ENCODE measurements around the gene PDLIM1.
A peak's percentile ranks its signal among the peaks of the same experiment; 100 is the strongest.
"Not testable (repeated sequence)": the region's sequence is repeated elsewhere in the genome, so short reads cannot be mapped to it uniquely, and the experiment has no call there.

Gene PDLIM1

DNA sequence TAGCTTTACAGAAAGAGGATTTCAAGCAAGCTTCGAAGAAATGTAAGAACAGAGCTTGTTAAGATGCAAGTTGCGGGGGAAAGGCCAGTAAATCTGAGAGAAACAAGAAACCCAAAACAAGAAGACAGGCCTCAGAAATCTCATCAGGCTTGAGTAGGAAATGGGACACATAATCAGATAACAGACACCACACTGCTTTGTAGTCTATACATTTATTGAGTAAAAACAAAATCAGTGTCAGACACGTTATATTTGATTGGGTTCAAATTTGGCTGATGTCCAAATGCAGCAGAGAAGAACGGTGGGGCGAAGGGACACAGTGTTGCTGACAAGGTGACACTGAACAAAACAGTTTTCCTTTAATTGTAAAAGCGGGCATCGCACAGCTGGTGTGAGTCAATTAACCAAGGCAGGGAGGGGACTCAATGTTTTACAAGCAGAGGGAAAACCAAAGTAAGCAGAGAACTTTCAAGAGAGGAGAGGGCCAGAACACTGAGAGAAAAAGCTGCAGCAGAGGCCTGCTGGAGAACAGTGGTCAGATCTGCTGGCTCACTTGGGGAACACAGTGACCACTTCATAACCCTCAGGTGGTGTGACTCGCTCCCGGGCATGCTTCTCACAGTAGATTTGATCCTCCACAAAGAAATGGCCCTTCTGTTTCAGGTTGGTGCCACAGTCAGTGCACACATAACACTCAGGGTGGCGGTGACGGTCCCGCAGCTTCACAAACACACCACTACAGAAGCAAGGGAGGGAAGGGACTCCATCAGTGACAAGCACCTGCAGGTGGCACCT is 53.2 kb downstream of the PDLIM1 start:
- Histone ChIP-seq H3K27ac (no peak overlapping the region), H3K4me3 (no peak overlapping the region)
- no peak for DNase-seq (ENCODE audit: low spot score)
- TF ChIP-seq, protein P1, sequence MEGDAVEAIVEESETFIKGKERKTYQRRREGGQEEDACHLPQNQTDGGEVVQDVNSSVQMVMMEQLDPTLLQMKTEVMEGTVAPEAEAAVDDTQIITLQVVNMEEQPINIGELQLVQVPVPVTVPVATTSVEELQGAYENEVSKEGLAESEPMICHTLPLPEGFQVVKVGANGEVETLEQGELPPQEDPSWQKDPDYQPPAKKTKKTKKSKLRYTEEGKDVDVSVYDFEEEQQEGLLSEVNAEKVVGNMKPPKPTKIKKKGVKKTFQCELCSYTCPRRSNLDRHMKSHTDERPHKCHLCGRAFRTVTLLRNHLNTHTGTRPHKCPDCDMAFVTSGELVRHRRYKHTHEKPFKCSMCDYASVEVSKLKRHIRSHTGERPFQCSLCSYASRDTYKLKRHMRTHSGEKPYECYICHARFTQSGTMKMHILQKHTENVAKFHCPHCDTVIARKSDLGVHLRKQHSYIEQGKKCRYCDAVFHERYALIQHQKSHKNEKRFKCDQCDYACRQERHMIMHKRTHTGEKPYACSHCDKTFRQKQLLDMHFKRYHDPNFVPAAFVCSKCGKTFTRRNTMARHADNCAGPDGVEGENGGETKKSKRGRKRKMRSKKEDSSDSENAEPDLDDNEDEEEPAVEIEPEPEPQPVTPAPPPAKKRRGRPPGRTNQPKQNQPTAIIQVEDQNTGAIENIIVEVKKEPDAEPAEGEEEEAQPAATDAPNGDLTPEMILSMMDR (IDR thresholded peaks at IDR 0.05), result no peak

DNA sequence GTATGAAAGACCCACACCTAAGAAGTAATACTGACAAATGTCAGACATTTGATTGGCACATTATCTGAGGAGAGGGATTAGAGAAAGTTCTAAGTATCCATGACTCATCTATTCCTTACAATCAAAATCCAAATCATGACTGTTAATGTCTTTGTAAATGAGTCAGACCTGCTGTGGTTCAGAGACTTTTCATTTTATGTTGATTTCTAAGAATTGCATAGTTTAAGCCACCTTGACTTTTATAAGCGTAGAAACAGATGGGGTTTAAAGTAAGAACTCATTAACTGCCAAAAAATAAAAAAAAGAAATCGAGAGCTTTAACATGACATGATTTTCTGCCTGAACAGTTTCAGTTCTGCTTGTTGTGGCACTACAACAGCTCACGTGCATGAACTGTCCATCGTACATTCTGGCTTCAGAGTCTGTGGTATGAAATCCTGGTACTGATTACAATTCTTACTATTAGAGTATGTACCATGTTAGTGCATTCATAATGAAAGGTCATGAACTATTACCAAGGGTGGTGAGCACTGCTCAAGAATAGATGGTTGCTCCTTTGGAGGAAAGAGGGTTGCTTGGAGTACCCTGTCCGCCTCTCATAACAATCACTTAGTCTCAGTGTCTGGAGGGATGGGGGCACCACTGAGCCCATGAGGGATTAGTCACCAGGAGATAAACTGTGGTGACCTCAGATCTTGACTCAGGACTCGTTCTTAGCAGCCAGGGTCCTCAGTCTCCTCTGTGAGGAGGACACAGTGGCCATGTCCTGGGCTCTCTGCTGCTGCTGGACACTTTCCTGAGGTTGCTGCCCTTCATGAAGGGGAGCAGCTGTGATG is 54.5 kb downstream of the PDLIM1 start:
- DNase-seq (ENCODE audit: low spot score), result no peak
- Histone ChIP-seq H3K4me3 (no peak overlapping the region), H3K27ac (no peak overlapping the region)
- TF ChIP-seq, protein P1 (IDR thresholded peaks at IDR 0.05), result no peak

DNA sequence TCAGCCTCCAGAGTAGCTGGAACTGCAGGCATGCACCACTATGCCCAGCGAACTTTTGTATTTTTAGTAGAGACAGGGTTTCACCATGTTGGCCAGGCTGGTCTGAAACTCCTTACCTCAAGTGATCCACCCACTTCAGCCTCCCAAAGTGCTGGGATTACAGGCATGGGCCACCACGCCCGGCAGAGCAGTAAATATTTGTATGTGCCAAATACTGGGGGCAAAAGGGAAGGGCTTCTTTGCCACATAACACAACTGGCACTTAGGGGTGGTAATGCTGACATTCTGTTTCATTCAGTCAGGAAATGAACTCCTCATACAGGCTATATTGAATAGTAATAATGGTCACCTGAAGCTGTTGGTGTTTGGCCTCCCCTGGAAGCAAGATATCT is 55.1 kb downstream of the PDLIM1 start:
- Histone ChIP-seq H3K27ac (no peak overlapping the region), H3K4me3 (no peak overlapping the region)
- TF ChIP-seq, protein P1 (IDR thresholded peaks at IDR 0.05), result no peak
- DNase-seq (ENCODE audit: low spot score), result no peak

DNA sequence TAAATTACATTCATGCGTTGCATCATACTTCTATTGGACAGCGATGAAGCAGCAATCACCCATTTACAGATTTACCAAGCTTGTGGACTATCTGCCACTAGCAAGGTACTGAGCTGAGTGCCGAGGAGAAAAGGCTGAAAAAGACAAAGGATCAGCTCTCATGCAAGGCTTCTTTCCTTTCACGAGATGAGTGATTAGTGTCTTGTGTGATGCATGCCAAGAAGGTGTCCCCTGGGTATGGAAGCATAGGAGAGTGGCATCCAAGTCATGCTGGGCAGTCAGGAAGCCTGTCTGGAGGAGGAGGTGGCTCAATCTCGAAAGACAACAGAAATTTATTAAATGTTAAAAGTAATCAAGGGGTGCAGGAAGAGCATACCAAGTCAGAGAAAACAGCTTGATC is 55.9 kb downstream of the PDLIM1 start:
- H3K4me3 ChIP-seq, result no peak overlapping the region
- no peak overlapping the region for H3K27ac ChIP-seq
- TF ChIP-seq, protein P1 (IDR thresholded peaks at IDR 0.05), result no peak
- DNase-seq (ENCODE audit: low spot score), result no peak

DNA sequence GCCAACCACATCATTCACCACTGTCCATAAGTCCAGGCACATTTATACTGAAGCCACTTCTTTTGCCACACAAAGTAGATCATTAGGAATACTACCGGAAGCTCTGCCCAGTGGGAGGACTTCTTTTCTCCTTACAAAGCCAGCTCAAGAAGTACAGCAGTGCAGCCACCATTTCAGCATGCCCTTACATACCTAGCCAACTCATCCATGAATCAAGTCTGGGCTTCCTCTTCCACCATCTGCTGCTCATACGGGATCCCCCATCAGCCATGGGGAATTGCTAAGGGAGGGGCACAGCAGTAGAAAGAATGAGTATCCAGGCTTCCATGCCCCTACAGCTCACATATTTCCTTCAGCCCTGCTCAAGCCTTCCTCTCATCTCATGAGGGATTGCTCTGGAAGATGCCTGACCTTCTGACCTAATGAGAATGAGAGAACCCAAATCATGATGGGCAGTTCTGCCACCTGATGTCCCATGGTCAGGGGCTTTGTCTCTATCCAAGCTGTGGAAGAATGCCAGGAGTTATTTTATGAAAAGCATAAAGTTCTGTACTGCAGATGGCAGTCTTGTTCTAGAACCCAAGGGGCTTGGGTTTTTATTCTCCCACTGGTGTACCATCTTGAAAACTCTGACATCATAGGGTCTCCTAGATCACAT is 57.3 kb downstream of the PDLIM1 start:
- Histone ChIP-seq H3K4me3 (no peak overlapping the region), H3K27ac (no peak overlapping the region)
- TF ChIP-seq, protein P1 (IDR thresholded peaks at IDR 0.05), result no peak
- no peak for DNase-seq (ENCODE audit: low spot score)

DNA sequence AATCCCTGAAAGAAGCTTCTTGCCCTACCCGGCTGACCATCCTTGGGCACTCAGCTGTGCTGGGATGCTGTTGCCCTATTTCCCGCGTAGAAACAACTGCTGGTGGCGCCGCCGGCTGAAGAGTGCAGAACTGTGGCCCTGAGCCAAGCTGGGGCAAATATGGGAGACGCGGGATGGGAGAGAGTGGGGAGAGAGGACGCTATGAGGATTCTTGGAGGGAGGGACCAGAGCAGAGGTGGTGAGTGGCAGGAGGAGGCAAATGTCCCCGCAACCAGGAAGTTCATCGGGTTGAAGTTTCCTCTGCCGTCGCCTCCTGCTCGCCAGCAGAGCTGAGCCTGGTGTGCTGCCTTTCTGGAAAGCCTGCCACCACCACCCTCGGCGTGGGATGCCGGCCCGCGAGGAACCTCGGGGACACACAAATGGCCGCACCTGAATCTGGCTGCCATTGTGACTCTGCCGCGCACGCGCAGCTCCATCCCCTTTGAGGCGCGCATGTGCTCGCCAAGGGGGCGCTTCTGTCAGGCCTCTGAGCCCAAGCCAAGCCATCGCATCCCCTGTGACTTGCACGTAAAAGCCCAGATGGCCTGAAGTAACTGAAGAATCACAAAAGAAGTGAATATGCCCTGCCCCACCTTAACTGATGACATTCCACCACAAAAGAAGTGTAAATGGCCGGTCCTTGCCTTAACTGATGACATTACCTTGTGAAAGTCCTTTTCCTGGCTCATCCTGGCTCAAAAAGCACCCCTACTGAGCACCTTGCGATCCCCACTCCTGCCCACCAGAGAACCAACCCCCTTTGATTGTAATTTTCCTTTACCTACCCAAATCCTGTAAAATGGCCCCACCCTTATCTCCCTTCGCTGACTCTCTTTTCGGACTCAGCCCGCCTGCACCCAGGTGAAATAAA is 59.9 kb downstream of the PDLIM1 start:
- H3K4me3 ChIP-seq, result peak overlapping the region; percentile 71
- not testable (repeated sequence) for DNase-seq (ENCODE audit: low spot score)
- peak overlapping the region in 1 of 2 donors; percentile 50 for H3K27ac ChIP-seq
